HG02588 (cell line): ENCODE data around the gene PLEKHA5.
"Not testable (repeated sequence)": the region's sequence is repeated elsewhere in the genome, so short reads cannot be mapped to it uniquely, and the experiment has no call there.

Experiments used
- ATAC-seq: cut with Tn5 transposase; IDR thresholded peaks from one replicate; pipeline ENCODE4 v1.9.1; 2021; ENCODE audit warnings: mild to moderate bottlenecking, moderate library complexity; ENCODE audit not compliant: unreplicated experiment

The PLEKHA5 gene

DNA sequence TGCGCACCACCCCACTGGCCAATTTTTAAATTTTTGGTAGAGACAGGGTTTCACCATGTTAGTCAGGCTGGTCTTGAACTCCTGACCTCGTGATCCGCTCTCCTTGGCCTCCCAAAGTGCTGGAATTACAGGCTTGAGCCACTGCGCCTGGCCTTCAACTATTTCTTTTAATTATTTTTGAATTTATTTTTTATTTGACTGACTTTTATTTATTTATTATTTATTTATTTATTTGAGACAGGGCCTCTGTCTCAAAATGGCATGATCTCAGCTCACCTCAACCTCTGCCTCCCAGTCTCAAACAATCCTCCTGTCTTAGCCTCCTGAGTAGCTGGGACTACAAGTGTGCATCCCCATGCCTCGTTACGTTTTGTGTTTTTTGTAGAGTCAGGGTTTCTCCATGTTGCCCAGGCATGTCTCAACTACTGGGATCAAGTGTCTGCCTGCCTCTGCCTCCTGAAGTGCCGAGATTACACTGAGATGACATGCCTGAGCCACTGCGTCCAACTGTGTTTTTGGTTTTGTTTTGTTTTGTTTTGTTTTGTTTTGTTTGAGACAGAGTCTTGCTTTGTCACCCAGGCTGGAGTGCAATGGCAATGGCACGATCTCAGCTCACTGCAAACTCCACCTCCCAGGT lies 271.2 kb downstream of the PLEKHA5 start:
- not testable (repeated sequence) for ATAC-seq

DNA sequence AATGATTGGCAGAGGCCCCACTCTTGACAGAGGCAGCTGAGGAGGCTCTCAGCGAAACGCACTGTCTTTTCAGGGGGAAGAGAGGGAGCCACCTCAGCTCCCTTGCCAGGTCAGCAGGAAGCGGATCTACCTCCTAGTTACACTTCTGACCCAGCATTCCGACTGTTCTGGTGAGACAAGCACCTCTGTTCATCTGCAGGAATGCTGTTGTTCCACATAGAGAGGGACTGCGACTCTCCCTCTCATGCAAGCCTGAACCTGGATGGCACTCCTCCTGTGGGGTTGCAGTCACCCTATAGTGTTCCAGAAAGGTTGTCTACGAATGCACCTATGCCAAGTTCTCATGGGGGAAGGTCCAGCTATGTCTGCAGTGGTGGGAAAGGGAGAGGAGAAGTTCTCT lies 272.7 kb downstream of the PLEKHA5 start:
- ATAC-seq, result no peak

DNA sequence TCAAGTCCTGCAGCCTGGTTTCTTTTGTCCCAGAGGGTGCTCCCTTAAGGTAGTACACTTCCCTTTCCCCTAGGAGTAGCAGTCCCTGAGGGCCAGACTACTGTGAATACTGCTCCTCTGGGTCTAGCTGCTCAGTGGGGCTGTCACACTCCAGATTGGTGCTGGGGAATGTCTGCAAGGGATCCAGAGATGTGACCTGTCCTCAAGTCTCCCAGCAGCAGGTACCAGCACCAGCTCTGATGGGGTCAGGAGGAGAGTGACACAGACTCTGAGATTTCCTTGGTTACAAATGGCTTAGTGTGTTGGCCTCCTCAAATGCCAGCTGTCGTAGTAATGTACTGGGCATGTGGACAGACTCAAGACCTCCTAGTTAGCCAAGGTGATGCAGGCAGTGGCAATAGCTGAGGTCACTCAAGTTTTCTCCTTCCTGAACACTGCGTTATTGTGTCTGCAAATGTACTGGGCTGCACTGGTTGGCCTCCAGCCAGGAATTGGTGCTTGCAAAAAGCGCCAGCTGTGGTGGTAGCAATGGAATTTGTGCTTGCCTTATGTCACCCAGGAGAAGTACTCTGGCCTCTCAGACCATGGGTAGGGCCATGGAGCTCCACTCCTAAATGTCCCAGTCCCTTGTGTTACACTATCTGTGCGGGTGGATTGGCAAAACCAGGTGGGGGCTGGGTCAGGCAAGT lies 273.4 kb downstream of the PLEKHA5 start:
- no peak for ATAC-seq

DNA sequence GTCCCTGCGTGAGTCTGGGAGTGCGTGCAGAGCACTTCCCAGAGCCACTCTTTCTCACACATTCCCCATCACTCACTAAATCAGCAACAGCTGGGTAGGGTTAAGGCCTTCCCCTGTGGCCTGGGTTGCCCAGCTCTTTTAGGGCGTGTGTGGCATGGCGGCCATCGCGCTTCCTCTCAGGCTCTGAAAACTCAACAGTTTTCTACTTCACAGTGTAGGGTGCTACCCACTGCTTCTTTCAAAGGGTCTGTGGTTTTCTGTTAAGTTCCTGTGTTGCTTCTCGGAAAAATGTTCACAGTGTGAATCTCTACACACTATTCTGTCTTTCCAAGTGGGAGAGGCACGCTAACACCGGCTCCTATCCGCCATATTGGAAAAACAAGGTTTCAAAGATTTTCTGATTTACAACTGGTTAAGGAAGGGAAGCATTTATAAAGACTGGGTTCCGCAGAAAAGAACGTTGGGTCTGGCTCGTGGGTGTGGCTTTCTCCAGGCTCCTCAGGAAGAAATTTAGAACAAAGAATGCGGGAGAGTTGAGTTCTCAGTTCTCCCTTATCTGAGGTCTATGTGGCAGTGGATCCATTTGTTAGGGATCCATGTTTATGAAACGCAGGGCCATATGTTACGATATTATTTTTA lies 274.8 kb downstream of the PLEKHA5 start:
- ATAC-seq, result no peak

DNA sequence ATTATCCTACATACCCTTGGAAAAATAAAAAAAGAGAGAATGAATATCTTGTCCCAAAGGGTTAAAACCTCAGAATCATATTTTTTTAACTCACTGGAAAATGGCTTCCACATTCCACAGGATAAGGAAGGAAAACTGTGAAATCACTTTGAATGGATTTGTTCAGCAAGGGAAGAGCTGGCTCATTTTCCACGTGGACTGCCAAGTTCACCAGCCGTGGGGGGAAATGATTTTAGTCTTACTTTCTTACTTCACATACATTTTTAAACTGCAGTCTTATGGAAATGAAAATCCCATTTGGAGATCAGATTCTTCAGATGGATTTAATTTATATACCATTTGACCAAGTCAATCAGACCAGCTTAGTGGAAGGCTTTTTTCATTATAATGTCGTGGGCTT lies 279.8 kb downstream of the PLEKHA5 start:
- ATAC-seq, result no peak

DNA sequence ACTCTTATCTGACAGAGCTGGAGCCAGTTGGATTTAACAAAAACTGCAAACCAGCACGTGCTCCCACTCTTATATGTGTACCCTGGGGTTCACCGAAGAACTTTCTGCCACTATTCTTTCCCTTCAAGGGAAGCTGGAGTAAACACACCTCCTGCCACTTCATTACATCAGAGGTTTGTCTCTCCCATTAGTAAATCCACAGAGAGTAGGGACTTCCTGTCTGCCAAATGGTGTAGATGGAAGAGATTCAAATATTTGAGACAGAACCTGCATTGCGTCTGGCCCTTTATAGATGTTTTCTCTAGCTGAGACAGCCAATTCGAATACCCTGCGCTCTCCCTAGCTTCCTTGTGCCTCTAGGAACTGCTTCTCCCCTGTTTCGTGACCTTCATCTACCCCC lies 280.7 kb downstream of the PLEKHA5 start:
- no peak for ATAC-seq

DNA sequence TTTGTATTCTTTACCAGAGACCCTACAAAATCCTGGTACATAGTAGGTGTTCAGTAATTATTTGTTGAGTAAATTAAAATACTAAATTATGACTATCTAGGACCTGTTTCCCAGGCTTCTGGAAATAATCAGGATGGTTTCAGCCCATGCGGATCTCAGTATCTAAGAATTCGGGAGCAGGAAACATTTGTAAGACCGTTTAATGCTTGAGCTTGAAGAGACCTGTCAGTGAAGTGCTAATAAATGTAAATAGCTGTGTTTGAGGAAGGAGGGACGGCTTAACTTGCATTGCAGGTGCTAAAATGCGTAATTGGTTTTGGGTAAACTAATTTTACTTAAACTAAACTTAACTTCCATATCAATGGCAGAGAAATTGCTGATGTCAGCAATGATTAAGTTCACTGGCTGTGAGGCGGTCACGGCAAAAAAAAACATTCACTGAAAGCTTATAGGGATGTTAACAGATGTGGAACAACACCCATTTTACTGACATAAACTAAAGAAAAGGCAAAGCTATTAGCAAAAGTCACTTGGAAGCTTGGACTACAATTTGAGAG lies 281.2 kb downstream of the PLEKHA5 start:
- no peak for ATAC-seq

DNA sequence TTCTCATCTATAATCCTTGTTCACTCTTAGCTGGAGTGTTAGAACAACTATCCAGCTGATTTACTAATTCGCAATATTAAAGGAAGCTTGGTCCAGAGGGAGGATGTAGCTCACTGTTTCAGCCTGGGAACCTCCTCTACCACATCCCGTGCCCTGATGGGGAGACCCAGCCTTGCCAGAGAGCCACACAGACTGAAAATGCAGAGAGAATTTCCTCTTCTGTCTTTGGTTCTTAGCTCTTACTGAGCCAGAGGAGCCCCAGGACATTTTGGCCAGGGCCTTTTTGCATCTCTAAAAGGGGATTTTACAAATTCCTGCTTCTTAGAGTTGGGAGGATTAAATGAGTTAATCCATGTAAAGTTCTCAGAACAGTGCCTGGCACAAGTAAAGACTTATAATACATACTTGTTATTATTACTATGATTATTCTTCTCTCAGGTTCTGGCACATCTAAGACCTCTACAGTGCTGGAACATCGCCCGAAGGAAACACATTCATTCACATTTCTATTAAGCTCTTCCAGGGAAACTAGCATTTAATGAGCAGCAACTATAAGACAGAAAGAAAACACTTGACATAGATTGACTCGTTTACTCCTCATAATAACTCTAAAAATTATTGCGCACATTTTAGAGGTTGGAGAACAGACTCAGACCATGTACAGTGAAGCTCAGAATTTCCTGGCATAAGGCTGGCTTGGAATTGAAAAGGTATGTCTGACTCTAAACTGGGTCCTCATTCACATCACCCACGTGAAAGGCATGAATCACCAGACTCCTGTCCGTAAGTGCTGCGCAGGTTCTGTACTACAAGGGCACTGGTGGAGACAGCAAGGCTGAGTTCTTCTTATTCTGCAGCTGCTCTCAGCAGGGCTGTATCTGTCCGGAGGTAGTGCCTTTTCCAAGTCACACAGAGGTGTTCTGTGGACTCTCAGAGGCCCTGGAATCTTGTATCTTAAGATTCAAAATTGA lies 282.0 kb downstream of the PLEKHA5 start:
- no peak for ATAC-seq

DNA sequence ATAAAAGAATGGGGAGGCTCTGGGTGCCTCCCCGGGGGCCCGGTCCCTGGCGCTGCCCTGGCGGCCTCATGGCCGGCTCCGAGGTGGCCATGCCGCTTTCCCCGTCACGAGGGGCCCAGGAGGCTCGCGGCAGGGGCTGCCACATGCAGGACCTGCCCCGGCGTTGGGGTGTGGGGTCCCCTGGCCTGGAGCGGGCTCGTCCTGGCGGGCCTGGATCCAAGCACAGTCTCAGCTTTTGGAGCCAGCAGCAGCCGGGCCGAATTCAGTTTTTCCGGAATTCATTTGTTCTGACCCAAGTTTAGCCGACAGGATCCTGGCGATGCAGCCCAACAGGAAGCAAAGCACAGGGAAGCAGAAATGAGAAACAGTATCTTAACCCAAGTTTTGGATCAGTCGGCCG lies 283.3 kb downstream of the PLEKHA5 start:
- ATAC-seq, result no peak

DNA sequence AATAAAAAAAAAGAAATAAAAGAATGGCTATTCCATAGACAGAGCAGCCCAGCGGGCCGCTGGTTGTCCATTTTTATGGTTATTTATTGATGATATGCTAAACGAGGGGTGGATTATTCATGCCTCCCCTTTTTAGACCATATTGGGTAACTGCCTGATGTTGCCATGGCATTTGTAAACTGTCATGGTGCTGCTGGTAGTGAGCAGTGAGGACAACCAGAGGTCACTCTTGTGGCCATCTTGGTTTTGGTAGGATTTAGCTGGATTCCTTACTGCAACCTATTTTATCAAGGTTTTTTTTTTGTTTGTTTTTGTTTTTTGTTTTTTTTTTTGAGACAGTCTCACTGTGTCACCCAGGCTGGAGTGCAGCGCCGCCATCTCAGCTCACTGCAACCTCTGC lies 284.0 kb downstream of the PLEKHA5 start:
- not testable (repeated sequence) for ATAC-seq

DNA sequence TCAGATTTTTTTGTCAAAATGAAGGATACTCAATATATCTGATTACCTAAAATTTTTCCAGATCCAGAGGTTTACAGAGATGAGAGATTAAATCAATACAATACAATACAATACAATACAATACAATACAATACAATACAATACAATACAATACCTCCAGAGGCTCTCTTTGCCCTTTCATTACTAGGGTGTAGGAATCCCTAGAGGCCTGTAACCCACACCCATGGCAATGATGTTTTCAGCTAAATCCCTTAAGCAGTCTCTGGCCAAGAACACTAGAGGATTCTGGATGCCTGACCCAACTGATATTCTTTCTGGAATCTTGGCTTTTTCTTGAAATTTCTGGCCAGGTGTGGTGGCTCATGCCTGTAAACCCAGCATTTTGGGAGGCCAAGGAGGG lies 286.0 kb downstream of the PLEKHA5 start:
- ATAC-seq, result no peak

DNA sequence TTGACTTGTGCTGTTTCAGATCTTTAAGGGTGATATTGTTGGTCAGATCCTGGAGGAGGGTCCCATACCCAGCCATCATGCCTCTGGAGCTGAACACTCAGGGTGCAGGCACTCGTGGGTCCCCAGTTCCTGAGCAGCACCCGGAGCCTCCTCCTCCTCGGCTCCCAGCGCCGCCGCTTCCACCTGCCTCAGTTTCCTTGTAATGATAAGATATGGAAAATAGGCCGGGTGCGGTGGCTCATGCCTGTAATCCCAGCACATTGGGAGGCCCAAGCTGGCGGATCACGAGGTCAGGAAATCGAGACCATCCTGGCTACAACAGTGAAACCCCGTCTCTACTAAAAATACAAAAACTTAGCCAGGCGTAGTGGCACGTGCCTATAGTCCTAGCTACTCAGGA lies 289.6 kb downstream of the PLEKHA5 start:
- ATAC-seq, result no peak

DNA sequence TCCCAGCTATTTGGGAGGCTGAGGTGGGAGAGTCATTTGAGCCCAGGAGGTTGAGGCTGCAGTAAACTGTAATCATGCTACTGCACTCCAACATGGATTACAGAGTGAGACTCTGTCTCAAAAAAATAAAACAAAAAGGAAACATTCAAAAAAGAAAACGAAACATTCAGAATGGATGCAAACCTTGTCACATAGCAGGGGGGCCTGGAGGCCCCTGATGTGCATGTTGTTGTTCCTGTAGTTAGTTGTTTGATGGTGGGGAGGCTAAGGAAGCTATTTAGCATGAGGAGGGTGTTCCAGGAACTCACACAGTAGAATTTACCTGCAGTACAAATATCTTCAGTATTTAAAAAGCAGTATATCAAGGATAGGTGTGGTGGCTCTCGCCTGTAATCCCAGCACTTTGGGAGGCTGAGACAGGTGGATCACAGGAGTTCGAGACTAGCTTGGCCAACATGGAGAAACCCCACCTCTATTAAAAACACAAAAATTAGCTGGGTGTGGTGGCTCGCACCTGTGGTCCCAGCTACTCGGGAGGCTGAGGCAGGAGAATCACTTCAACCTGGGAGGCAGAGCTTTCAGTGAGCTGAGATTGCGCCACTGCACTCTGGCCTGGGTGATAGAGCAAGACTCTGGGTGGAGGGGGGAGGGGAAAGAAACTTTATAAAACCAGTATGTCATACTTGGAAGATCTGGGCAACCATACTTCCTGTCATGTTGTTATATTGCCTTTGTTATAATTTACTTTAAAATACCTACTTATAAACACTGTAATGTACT lies 292.2 kb downstream of the PLEKHA5 start:
- no peak for ATAC-seq

DNA sequence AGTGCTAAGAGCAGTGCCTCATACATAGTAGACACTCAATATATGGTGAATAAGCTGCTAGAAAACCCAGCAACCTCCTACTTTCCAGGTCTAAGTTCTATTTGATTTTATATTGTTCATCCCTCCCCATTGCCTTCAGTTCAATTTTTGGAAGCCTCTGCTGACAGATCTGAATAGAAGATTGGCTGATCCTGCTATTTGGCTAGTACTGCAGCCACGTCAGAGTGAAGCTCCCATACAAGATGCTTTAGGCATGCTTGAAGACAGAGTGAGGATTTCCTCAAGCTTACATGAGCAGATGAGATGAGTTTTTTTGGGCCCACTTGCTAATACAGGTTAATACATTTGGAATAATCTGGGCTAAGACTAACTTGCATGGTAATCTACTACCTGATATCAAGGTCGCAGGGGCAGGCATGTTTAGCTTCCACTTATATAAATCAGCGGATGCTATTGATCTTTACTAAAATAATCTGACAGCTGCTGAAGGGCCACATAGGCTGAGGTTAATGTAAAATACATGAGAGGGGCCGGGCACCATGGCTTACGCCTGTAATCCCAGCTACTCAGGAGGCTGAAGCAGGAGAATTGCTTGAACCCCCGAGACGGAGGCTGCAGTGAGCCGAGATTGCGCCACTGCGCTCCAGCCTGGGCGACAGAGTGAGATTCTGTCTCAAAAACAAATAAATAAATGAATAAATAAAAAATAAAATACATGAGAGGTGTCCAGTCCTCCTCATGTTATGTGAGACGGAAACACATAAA lies 293.8 kb downstream of the PLEKHA5 start:
- ATAC-seq, result no peak
